Measurements from ENCODE around the gene KRT24. TPM values are rescaled to one million over a fixed set of nuclear protein-coding genes. Genes with fewer than 3 reads are reported as not detected.

KRT24 gene
- total RNA-seq, 4 donors from 2014 or later: not detected

- in situ Hi-C loops (cut with MboI; ENCODE audit: low sequenced_read_pairs in 4 of 4) (no loop called here), intact Hi-C loops (cut with DNase I; ENCODE audit: low total_unique reads) (no loop called here)
- H3K36me3 ChIP-seq: no peaks in the 10 kb centered on the region
- TF ChIP-seq POLR2A (IDR thresholded peaks at IDR 0.05): no peak
- TF ChIP-seq, protein P1, sequence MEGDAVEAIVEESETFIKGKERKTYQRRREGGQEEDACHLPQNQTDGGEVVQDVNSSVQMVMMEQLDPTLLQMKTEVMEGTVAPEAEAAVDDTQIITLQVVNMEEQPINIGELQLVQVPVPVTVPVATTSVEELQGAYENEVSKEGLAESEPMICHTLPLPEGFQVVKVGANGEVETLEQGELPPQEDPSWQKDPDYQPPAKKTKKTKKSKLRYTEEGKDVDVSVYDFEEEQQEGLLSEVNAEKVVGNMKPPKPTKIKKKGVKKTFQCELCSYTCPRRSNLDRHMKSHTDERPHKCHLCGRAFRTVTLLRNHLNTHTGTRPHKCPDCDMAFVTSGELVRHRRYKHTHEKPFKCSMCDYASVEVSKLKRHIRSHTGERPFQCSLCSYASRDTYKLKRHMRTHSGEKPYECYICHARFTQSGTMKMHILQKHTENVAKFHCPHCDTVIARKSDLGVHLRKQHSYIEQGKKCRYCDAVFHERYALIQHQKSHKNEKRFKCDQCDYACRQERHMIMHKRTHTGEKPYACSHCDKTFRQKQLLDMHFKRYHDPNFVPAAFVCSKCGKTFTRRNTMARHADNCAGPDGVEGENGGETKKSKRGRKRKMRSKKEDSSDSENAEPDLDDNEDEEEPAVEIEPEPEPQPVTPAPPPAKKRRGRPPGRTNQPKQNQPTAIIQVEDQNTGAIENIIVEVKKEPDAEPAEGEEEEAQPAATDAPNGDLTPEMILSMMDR (IDR thresholded peaks at IDR 0.05 in 4 of 5, conservative IDR thresholded peaks at IDR 0.05 in 1 of 5): no peak
- no peak for DNase-seq
- H3K4me3 ChIP-seq: no peak overlapping the region
- H3K27ac ChIP-seq: no peak overlapping the region
- H3K9me3 ChIP-seq: no peaks in the 10 kb centered on the region
- no peaks in the 10 kb centered on the region for H3K4me1 ChIP-seq
- H3K27me3 ChIP-seq: peaks cover 0 to 5% (median 0%) of the 10 kb centered on the region in 3 donors
- ATAC-seq: no peak
Observed at GRCh38 chr17:40699853-40700252, 3.7 kb downstream of the KRT24 start.

GRCh38 chr17:40699371-40699770 is 4.2 kb downstream of the KRT24 start:
- no peak for ATAC-seq
- peaks cover 0 to 5% (median 0%) of the 10 kb centered on the region in 3 donors for H3K27me3 ChIP-seq
- no peaks in the 10 kb centered on the region for H3K4me1 ChIP-seq
- no peak for DNase-seq
- in situ Hi-C loops (cut with MboI; ENCODE audit: low sequenced_read_pairs in 4 of 4): no loop called here
- no peak overlapping the region for H3K4me3 ChIP-seq
- H3K9me3 ChIP-seq: no peaks in the 10 kb centered on the region
- H3K36me3 ChIP-seq: no peaks in the 10 kb centered on the region
- TF ChIP-seq POLR2A (IDR thresholded peaks at IDR 0.05): no peak
- TF ChIP-seq, protein P1 (IDR thresholded peaks at IDR 0.05 in 4 of 5, conservative IDR thresholded peaks at IDR 0.05 in 1 of 5): no peak
- intact Hi-C loops (cut with DNase I; ENCODE audit: low total_unique reads): no loop called here
- H3K27ac ChIP-seq: no peak overlapping the region

- Histone ChIP-seq H3K27me3 (peaks cover 0 to 9% (median 3%) of the 10 kb centered on the region in 3 donors), H3K36me3 (no peaks in the 10 kb centered on the region), H3K4me1 (no peaks in the 10 kb centered on the region), H3K4me3 (no peak overlapping the region), H3K27ac (no peak overlapping the region), H3K9me3 (no peaks in the 10 kb centered on the region)
- DNase-seq: no peak
- in situ Hi-C loops (cut with MboI; ENCODE audit: low sequenced_read_pairs in 4 of 4): no loop called here
- intact Hi-C loops (cut with DNase I; ENCODE audit: low total_unique reads): no loop called here
- TF ChIP-seq, protein P1 (IDR thresholded peaks at IDR 0.05 in 4 of 5, conservative IDR thresholded peaks at IDR 0.05 in 1 of 5): no peak
- no peak for TF ChIP-seq POLR2A (IDR thresholded peaks at IDR 0.05)
- ATAC-seq: no peak
Observed at GRCh38 chr17:40697297-40697696, 6.3 kb downstream of the KRT24 start.

- H3K9me3 ChIP-seq: no peaks in the 10 kb centered on the region
- TF ChIP-seq POLR2A (IDR thresholded peaks at IDR 0.05): no peak
- TF ChIP-seq, protein P1 (IDR thresholded peaks at IDR 0.05 in 4 of 5, conservative IDR thresholded peaks at IDR 0.05 in 1 of 5): no peak
- no peak for DNase-seq
- ATAC-seq: no peak
- no peaks in the 10 kb centered on the region for H3K4me1 ChIP-seq
- no peak overlapping the region for H3K27ac ChIP-seq
- in situ Hi-C loops (cut with MboI; ENCODE audit: low sequenced_read_pairs in 4 of 4): no loop called here
- no peaks in the 10 kb centered on the region for H3K36me3 ChIP-seq
- peaks cover 0 to 9% (median 3%) of the 10 kb centered on the region in 3 donors for H3K27me3 ChIP-seq
- intact Hi-C loops (cut with DNase I; ENCODE audit: low total_unique reads): no loop called here
- no peak overlapping the region for H3K4me3 ChIP-seq
Observed at GRCh38 chr17:40696651-40697072, 6.9 kb downstream of the KRT24 start.

DNA sequence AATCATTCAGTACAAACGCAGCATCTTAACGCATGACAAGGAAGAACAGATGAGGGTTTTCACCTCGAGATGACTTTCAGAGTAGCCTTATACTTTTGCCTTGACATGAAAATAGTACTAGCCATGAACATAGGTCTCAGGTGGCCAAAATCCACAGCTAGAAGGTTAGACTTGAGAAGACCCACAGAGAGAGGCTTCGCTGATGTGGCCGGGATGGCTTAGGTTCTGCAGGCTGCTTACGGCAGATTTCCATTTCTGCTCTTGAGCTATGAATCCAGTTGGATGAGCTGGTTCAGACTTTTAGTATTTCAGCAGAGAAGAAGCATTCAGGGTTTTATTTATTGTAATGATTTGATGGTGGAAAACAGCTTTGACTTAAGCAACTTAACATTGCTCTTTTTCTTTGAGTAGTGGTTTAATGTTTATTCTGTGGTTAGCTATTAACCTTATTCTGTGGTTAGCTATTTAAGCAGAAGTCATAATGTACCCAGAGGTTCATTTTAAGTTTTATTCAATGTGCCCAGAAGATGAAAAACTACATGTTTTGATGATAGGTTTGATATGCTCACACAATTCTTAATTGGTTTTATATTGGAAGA is 7.6 kb downstream of the KRT24 start:
- in situ Hi-C loops (cut with MboI; ENCODE audit: low sequenced_read_pairs in 4 of 4): no loop called here

More for the DNA sequence above, 7.6 kb downstream of the KRT24 start:
- Histone ChIP-seq H3K9me3 (no peaks in the 10 kb centered on the region), H3K27me3 (peaks cover 0 to 9% (median 3%) of the 10 kb centered on the region in 3 donors), H3K36me3 (no peaks in the 10 kb centered on the region), H3K4me3 (no peak overlapping the region), H3K4me1 (no peaks in the 10 kb centered on the region), H3K27ac (no peak overlapping the region)
- no peak for DNase-seq
- intact Hi-C loops (cut with DNase I; ENCODE audit: low total_unique reads): no loop called here
- no peak for ATAC-seq
- TF ChIP-seq POLR2A (IDR thresholded peaks at IDR 0.05): no peak
- TF ChIP-seq, protein P1 (IDR thresholded peaks at IDR 0.05 in 4 of 5, conservative IDR thresholded peaks at IDR 0.05 in 1 of 5): no peak
